ENCODE results near the gene DENND5A. TPM values are rescaled to one million over a fixed set of nuclear protein-coding genes. Genes with fewer than 3 reads are reported as not detected.

The DENND5A gene
- total and polyA plus RNA-seq, 9 of the 15 experiments (the other 6 are each of a cell fraction or from before 2014, with no cell fraction given) = 11.7 to 130 (median 46.3) TPM

GRCh38 chr11:9151631-9152030 is 113.5 kb downstream of the DENND5A start (continued):
- TF ChIP-seq AFF1 (IDR thresholded peaks at IDR 0.05; ENCODE audit: low read depth in 1 of 2, partially characterized antibody in 2 of 2) = no peak

- WGBS (ENCODE audit: insufficient coverage, low coverage, missing lambda C conversion rate) = 78% methylated on average over 1 of the region's 1 CpG
- no peaks in the 10 kb centered on the region for H3K9me1 ChIP-seq (ENCODE audit: control insufficient read depth, insufficient read depth, low read length)
These were observed 114.2 kb downstream of the DENND5A start for GRCh38 chr11:9150926-9151325.

More at GRCh38 chr11:9150926-9151325, 114.2 kb downstream of the DENND5A start:
- in situ Hi-C loops (cut with MboI) = loop anchor here (25.0 kb wide), 1 partner anchor 261 kb away; no protein-coding TSS in a partner anchor
- no TSS peak for BruUV-seq (replicated peaks)
- TF ChIP-seq FOXM1 (IDR thresholded peaks at IDR 0.05; ENCODE audit: low read depth) = no peak
- TF ChIP-seq FOXM1 (CRISPR knock-in tag; IDR thresholded peaks at IDR 0.05; ENCODE audit: low read depth) = no peak
- TF ChIP-seq ERF (CRISPR knock-in tag; IDR thresholded peaks at IDR 0.05) = no peak
- TF ChIP-seq SUPT5H (IDR thresholded peaks at IDR 0.05) = no peak
- no peak for TF ChIP-seq ZNF316 (IDR thresholded peaks at IDR 0.05)
- TF ChIP-seq ZNF764 (CRISPR knock-in tag; IDR thresholded peaks at IDR 0.05; ENCODE audit: low read depth) = no peak
- no peak for TF ChIP-seq ZBTB12 (CRISPR knock-in tag; IDR thresholded peaks at IDR 0.05)
- TF ChIP-seq ZC3H8 (IDR thresholded peaks at IDR 0.05) = no peak
- no peak for TF ChIP-seq ZNF436 (CRISPR knock-in tag; IDR thresholded peaks at IDR 0.05)
- Histone ChIP-seq H3K4me1 (replicated peaks in 1 of 2; ENCODE audit: control insufficient read depth in 2 of 2, insufficient read depth in 2 of 2, low read length in 2 of 2) (peaks cover 0 to 1% of the 10 kb centered on the region in 2 experiments; a peak in 2 of 5 replicates), H3K9me3 (replicated peaks; ENCODE audit: control insufficient read depth, insufficient read depth, low read depth, low read length) (no peaks in the 10 kb centered on the region), H3K36me3 (ENCODE audit: control insufficient read depth, insufficient read depth, low read length) (peaks cover 71% of the 10 kb centered on the region; the same call in 2 of the 3 replicates), H2AFZ (ENCODE audit: low read depth, low read length) (no peak overlapping the region), H3K4me2 (ENCODE audit: insufficient read depth, low read length) (no peak overlapping the region), H4K20me1 (replicated peaks; ENCODE audit: control insufficient read depth, insufficient read depth, low read length) (no peaks in the 10 kb centered on the region; the same call in 1 of the 2 replicates), H3K79me2 (ENCODE audit: control insufficient read depth, insufficient read depth, low read length) (no peaks in the 10 kb centered on the region), H3K27ac (ENCODE audit: extremely low read depth, low read depth, low read length) (no peak overlapping the region), H3K27me3 (ENCODE audit: control insufficient read depth in 2 of 2, insufficient read depth in 2 of 2, low read length in 2 of 2) (no peaks in the 10 kb centered on the region), H3K9ac (ENCODE audit: insufficient read depth in 1 of 2, low read depth in 2 of 2, low read length in 2 of 2) (no peak overlapping the region), H3K4me3 (no peak overlapping the region)
- POLR2A ChIA-PET = no interaction called here
- DNase-seq (ENCODE audit: extremely low read depth in 1 of 4, low spot score in 3 of 4) = no peak
- CTCF ChIA-PET (ENCODE audit: low intra/inter-chr PET ratio) = no interaction called here
- intact Hi-C loops (cut with micrococcal nuclease) = no loop called here
- FAIRE-seq = no peak
- ATAC-seq = no peak
